IMR-90 (cell line): ENCODE measurements around the gene TSPAN14. TPM values are rescaled to one million over a fixed set of nuclear protein-coding genes. Genes with fewer than 3 reads are reported as not detected.

Source experiments
- ATAC-seq: fragments of 200-7000 bp; cut with Tn5 transposase; 2 replicates; pipeline ENCODE4 v1.9.1; 2020; ENCODE audit warnings: low read depth, mild to moderate bottlenecking, moderate library complexity
- BruUV-seq: library from RNA; stranded (reverse); fragments of 400-500 nt; replicated peaks from 2 replicates; lab custom pipeline; 2021; lab: Mats Ljungman, UMichigan
- CTCF ChIA-PET: fragments of 300-600 bp; formaldehyde crosslinking; extraction: SDS; loops from one replicate; lab custom pipeline; 2021; ENCODE audit warnings: antibody characterized with exemption; lab: Yijun Ruan, JAX
- POLR2A ChIA-PET: fragments of 300-600 bp; sonication (Branson Sonifier 250); formaldehyde crosslinking; loops from one replicate; lab custom pipeline; 2022; ENCODE audit warnings: antibody characterized with exemption; ENCODE audit not compliant: unreplicated experiment; lab: Charles Lee
- DNase-seq: peaks from one replicate; pipeline ENCODE4 v3.0.0; 2013
- H2AFZ ChIP-seq: replicated peaks from 2 replicates; pipeline ENCODE3; 2013; ENCODE audit warnings: low read length, mild to moderate bottlenecking; ENCODE audit not compliant: poor library complexity
- H2AK5ac ChIP-seq: 2 replicates; pipeline ENCODE4 v1.6.1; 2013; ENCODE audit warnings: low read depth, low read length, inconsistent platforms
- H2AK9ac ChIP-seq: replicated peaks from 2 replicates; pipeline ENCODE3; 2013; ENCODE audit warnings: mild to moderate bottlenecking, low read depth, low read length, moderate library complexity; ENCODE audit not compliant: poor library complexity
- H2BK120ac ChIP-seq: 2 replicates; pipeline ENCODE4 v1.6.1; 2013; ENCODE audit warnings: low read depth, low read length, inconsistent platforms
- H2BK15ac ChIP-seq: 3 replicates; pipeline ENCODE4 v1.6.1; 2013; ENCODE audit warnings: low read depth, low read length, inconsistent platforms
- H2BK20ac ChIP-seq: 2 replicates; pipeline ENCODE4 v1.6.1; 2013; ENCODE audit warnings: low read depth, mild to moderate bottlenecking, inconsistent platforms, low read length, moderate library complexity
- H2BK5ac ChIP-seq: 2 replicates; pipeline ENCODE4 v1.6.1; 2013; ENCODE audit warnings: mild to moderate bottlenecking, low read depth, low read length, inconsistent platforms; ENCODE audit not compliant: poor library complexity, severe bottlenecking
- H3K14ac ChIP-seq: replicated peaks from 2 replicates; pipeline ENCODE4 v1.6.1; 2013; ENCODE audit warnings: low read depth, low read length, inconsistent platforms
- H3K18ac ChIP-seq: 2 replicates; pipeline ENCODE4 v1.6.1; 2013; ENCODE audit warnings: low read depth, low read length, control low read depth
- H3K23ac ChIP-seq: 2 replicates; pipeline ENCODE4 v1.6.1; 2013; ENCODE audit warnings: low read depth, low read length, inconsistent platforms
- H3K27ac ChIP-seq: 2 replicates; pipeline ENCODE4 v1.5.1; 2013; ENCODE audit warnings: mild to moderate bottlenecking, control low read depth, low read length; ENCODE audit not compliant: insufficient read depth
- H3K27me3 ChIP-seq: 2 replicates; pipeline ENCODE4 v1.6.1; 2013; ENCODE audit warnings: low read length; ENCODE audit not compliant: control insufficient read depth, insufficient read depth
- H3K36me3 ChIP-seq: 2 replicates; pipeline ENCODE4 v1.6.1; 2013; ENCODE audit warnings: low read length, mixed read lengths; ENCODE audit not compliant: control insufficient read depth, insufficient read depth
- H3K4ac ChIP-seq: 2 replicates; pipeline ENCODE4 v1.6.1; 2013; ENCODE audit warnings: low read depth, low read length, inconsistent platforms
- H3K4me1 ChIP-seq: 2 replicates; pipeline ENCODE4 v1.6.1; 2013; ENCODE audit warnings: low read length, mixed read lengths; ENCODE audit not compliant: control insufficient read depth, insufficient read depth
- H3K4me2 ChIP-seq: 2 replicates; pipeline ENCODE4 v1.6.1; 2013; ENCODE audit warnings: low read depth, mild to moderate bottlenecking, control low read depth, low read length, moderate library complexity
- H3K4me3 ChIP-seq: 2 replicates; pipeline ENCODE4 v1.5.1; 2013; ENCODE audit warnings: low read depth, mild to moderate bottlenecking, control low read depth, low read length, moderate library complexity; ENCODE audit not compliant: insufficient read depth
- H3K56ac ChIP-seq: 2 replicates; pipeline ENCODE4 v1.6.1; 2013; ENCODE audit warnings: low read length, inconsistent platforms; ENCODE audit not compliant: insufficient read depth; ENCODE audit errors: extremely low read depth
- H3K79me1 ChIP-seq, 2 experiments: 2 replicates each; pipeline ENCODE4 v1.6.1; 2013; ENCODE audit warnings: low read length in 2 of 2, inconsistent platforms in 1 of 2, low read depth in 1 of 2
- H3K9ac ChIP-seq: 2 replicates; pipeline ENCODE4 v1.6.1; 2013; ENCODE audit warnings: low read depth, low read length, control low read depth
- H3K9me1 ChIP-seq: 2 replicates; pipeline ENCODE4 v1.6.1; 2013; ENCODE audit warnings: low read length, inconsistent platforms; ENCODE audit not compliant: insufficient read depth
- H3K9me3 ChIP-seq: 2 replicates; pipeline ENCODE4 v1.6.1; 2013; ENCODE audit warnings: low read length; ENCODE audit not compliant: control insufficient read depth, insufficient read depth
- H4K20me1 ChIP-seq: 2 replicates; pipeline ENCODE4 v1.6.1; 2013; ENCODE audit warnings: low read length, inconsistent platforms; ENCODE audit not compliant: insufficient read depth
- H4K5ac ChIP-seq: 2 replicates; pipeline ENCODE4 v1.6.1; 2013; ENCODE audit warnings: mild to moderate bottlenecking, low read depth, low read length, control low read depth
- H4K8ac ChIP-seq, 2 experiments: 2 replicates each; pipeline ENCODE4 v1.6.1; 2013; ENCODE audit warnings: low read depth in 2 of 2, low read length in 2 of 2, control low read depth in 1 of 2, inconsistent platforms in 1 of 2
- H4K91ac ChIP-seq: 2 replicates; pipeline ENCODE4 v1.6.1; 2013; ENCODE audit warnings: low read depth, low read length, inconsistent platforms; ENCODE audit not compliant: insufficient read depth
- BHLHE40 ChIP-seq: fragments of 150-350 bp; IDR thresholded peaks from 2 replicates; pipeline ENCODE4 v1.6.1; 2016; ENCODE audit warnings: mild to moderate bottlenecking, low read depth, low read length
- CEBPB ChIP-seq: IDR thresholded peaks from 2 replicates; pipeline ENCODE4 v1.6.1; 2012; ENCODE audit warnings: low read depth, low read length, improper control_type of control experiment
- CHD1 ChIP-seq: IDR thresholded peaks from 2 replicates; pipeline ENCODE4 v1.6.1; 2012; ENCODE audit warnings: low read depth, low read length, improper control_type of control experiment
- FOS ChIP-seq: fragments of 150-350 bp; IDR thresholded peaks from 2 replicates; pipeline ENCODE4 v1.6.1; 2016; ENCODE audit warnings: low read depth, low read length
- MAFK ChIP-seq: IDR thresholded peaks from 2 replicates; pipeline ENCODE4 v1.6.1; 2012; ENCODE audit warnings: low read depth, low read length, improper control_type of control experiment
- MAZ ChIP-seq: IDR thresholded peaks from 2 replicates; pipeline ENCODE4 v1.6.1; 2012; ENCODE audit warnings: low read depth, mild to moderate bottlenecking, low read length, improper control_type of control experiment, moderate library complexity, borderline replicate concordance
- POLR2A ChIP-seq: IDR thresholded peaks from 2 replicates; pipeline ENCODE4 v1.6.1; 2012; ENCODE audit warnings: mild to moderate bottlenecking, low read depth, low read length
- RAD21 ChIP-seq: IDR thresholded peaks from 2 replicates; pipeline ENCODE4 v1.6.1; 2012; ENCODE audit warnings: low read length, improper control_type of control experiment
- RCOR1 ChIP-seq: IDR thresholded peaks from 2 replicates; pipeline ENCODE4 v1.6.1; 2012; ENCODE audit warnings: mild to moderate bottlenecking, low read length, improper control_type of control experiment; ENCODE audit not compliant: insufficient replicate concordance
- RFX5 ChIP-seq: IDR thresholded peaks from 2 replicates; pipeline ENCODE4 v1.8.0; 2012; ENCODE audit warnings: low read depth, mild to moderate bottlenecking, low read length, moderate library complexity
- SMC3 ChIP-seq: fragments of 150-350 bp; IDR thresholded peaks from 2 replicates; pipeline ENCODE4 v1.6.1; 2016; ENCODE audit warnings: low read depth, mild to moderate bottlenecking, antibody characterized with exemption, low read length, moderate library complexity
- WGBS, 2 experiments: methylation state at CpG; one replicate each; pipeline versions ENCODE4 v1.1.5 to v1.1.7; 2013; ENCODE audit warnings: missing lambda C conversion rate in 2 of 2; ENCODE audit not compliant: insufficient read length in 1 of 2; ENCODE audit errors: extremely low coverage in 2 of 2; 5-methylcytosine and 5-hydroxymethylcytosine counted together
- dilution Hi-C: fragments of 300-500 bp; cut with HindIII; formaldehyde crosslinking; loops from one replicate; pipeline ENCODE4 v1.14.3; 2018; ENCODE audit warnings: low sequenced_read_pairs; ENCODE audit not compliant: unreplicated experiment
- in situ Hi-C: fragments of 300-500 bp; cut with MboI; formaldehyde crosslinking; loops from 3 replicates; pipeline ENCODE4 v1.14.3; 2019; ENCODE audit warnings: low sequenced_read_pairs, inconsistent platforms, mixed read lengths
- intact Hi-C: fragments of 100-400 bp; cut with micrococcal nuclease; formaldehyde crosslinking; loops from 2 replicates; pipeline ENCODE4 v1.10.0; 2022
- polyA plus RNA-seq, 3 experiments: library from polyadenylated mRNA; depleted of rRNA; stranded (reverse); fragments of >200 nt; gene quantifications; 2 replicates each; pipeline ENCODE4 v1.2.3, GENCODE V29; 2012; ENCODE audit warnings: low replicate concordance in 1 of 3
- total RNA-seq: library from RNA; depleted of rRNA; stranded (reverse); fragments of >200 nt; gene quantifications from 2 replicates; pipeline ENCODE4 v1.2.3, GENCODE V29; 2012
- TF ChIP-seq, protein P1 (sequence below): conservative IDR thresholded peaks from 2 replicates; pipeline ENCODE4 v1.5.1; 2012; ENCODE audit warnings: mild to moderate bottlenecking, low read depth, low read length, improper control_type of control experiment
- TF ChIP-seq, protein P2 (sequence below): fragments of 150-350 bp; IDR thresholded peaks from 2 replicates; pipeline ENCODE4 v1.6.1; 2017; ENCODE audit warnings: mild to moderate bottlenecking, antibody characterized with exemption, low read length, low read depth

TSPAN14 gene
- total and polyA plus RNA-seq, 2 of the 4 experiments (the other 2 are of a cell fraction), result 18.5 to 43.0 TPM

DNA sequence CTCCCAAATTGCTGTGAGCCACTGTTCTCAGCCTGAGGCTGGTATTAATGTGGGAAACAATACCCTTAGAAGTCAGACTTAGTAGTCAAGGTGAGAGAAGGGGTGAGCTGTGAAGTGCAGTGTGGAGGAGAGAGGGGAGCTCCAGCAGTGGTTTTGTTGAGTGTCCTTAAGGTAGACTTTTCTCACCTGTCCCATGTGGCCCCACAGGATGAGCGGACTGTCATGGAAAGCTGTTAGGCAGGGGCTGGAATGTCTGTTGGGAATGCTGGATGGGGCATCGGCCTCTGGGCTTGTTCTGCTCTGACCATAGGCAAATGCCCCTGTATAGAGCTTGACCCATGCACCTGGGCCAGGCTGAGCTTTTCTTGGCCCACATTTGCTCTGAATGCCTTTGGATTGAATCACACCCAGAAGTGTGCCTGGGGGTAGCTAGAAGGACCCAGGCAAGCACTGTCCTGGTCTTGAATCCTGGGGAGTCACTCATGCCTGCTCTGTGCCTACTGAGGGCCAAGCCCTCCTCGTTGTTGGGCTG lies 47.3 kb downstream of the TSPAN14 start:
- Histone ChIP-seq H3K9ac (no peak overlapping the region), H2BK5ac (peak overlapping the region; percentile 3), H3K27ac (no peak overlapping the region), H3K9me3 (no peaks in the 10 kb centered on the region), H3K4ac (peak overlapping the region; percentile 62), H3K79me1 (peaks cover 34 to 82% of the 10 kb centered on the region in 2 experiments), H3K36me3 (no peaks in the 10 kb centered on the region), H3K4me3 (no peak overlapping the region), H2AK5ac (peak overlapping the region; percentile 67), H3K4me2 (no peak overlapping the region), H4K5ac (no peak overlapping the region), H3K14ac (peak overlapping the region; percentile 47; the same call in 1 of the 2 replicates), H3K56ac (no peak overlapping the region), H4K8ac (peak overlapping the region in 1 of 2 experiments; percentile 37; a peak in 1 of 4 replicates), H3K18ac (no peak overlapping the region), H3K4me1 (peaks cover 47% of the 10 kb centered on the region), H4K20me1 (peaks cover 18% of the 10 kb centered on the region), H4K91ac (peak overlapping the region; percentile 40; the same call in 1 of the 2 replicates), H2BK15ac (no peak overlapping the region), H2BK20ac (no peak overlapping the region), H2AK9ac (peak overlapping the region; percentile 53), H3K27me3 (no peaks in the 10 kb centered on the region), H3K23ac (no peak overlapping the region), H2AFZ (peak overlapping the region; percentile 58), H3K9me1 (peaks cover 51% of the 10 kb centered on the region), H2BK120ac (peak overlapping the region; percentile 36; the same call in 1 of the 2 replicates)
- ChIA-PET CTCF (no interaction called here), POLR2A (interaction anchor here (0.7 kb wide), 2 partner anchors 11 to 284 kb away, joined by 7 to 8 read pairs; no protein-coding TSS in a partner anchor)
- ATAC-seq, result no peak
- dilution Hi-C loops, result no loop called here
- no peak for DNase-seq
- in situ Hi-C loops, result loop anchor here (5.0 kb wide), 1 partner anchor 44 kb away; no protein-coding TSS in a partner anchor
- no TSS peak for BruUV-seq
- 100% methylated on average over 1 of the region's 3 CpGs; no CpG with 5 or more reads in 1 of the 2 experiments for WGBS, 2 experiments
- intact Hi-C loops, result no loop called here
- TF ChIP-seq BHLHE40 (no peak), MAZ (no peak), RCOR1 (no peak), POLR2A (no peak), MAFK (no peak), RFX5 (no peak), CEBPB (no peak), SMC3 (no peak), FOS (no peak), CHD1 (no peak), RAD21 (no peak)
- TF ChIP-seq, protein P1, sequence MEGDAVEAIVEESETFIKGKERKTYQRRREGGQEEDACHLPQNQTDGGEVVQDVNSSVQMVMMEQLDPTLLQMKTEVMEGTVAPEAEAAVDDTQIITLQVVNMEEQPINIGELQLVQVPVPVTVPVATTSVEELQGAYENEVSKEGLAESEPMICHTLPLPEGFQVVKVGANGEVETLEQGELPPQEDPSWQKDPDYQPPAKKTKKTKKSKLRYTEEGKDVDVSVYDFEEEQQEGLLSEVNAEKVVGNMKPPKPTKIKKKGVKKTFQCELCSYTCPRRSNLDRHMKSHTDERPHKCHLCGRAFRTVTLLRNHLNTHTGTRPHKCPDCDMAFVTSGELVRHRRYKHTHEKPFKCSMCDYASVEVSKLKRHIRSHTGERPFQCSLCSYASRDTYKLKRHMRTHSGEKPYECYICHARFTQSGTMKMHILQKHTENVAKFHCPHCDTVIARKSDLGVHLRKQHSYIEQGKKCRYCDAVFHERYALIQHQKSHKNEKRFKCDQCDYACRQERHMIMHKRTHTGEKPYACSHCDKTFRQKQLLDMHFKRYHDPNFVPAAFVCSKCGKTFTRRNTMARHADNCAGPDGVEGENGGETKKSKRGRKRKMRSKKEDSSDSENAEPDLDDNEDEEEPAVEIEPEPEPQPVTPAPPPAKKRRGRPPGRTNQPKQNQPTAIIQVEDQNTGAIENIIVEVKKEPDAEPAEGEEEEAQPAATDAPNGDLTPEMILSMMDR, result no peak
- TF ChIP-seq, protein P2, sequence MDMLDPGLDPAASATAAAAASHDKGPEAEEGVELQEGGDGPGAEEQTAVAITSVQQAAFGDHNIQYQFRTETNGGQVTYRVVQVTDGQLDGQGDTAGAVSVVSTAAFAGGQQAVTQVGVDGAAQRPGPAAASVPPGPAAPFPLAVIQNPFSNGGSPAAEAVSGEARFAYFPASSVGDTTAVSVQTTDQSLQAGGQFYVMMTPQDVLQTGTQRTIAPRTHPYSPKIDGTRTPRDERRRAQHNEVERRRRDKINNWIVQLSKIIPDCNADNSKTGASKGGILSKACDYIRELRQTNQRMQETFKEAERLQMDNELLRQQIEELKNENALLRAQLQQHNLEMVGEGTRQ, result no peak
